ENCODE results near the gene ATG2A.

ATG2A gene

DNA sequence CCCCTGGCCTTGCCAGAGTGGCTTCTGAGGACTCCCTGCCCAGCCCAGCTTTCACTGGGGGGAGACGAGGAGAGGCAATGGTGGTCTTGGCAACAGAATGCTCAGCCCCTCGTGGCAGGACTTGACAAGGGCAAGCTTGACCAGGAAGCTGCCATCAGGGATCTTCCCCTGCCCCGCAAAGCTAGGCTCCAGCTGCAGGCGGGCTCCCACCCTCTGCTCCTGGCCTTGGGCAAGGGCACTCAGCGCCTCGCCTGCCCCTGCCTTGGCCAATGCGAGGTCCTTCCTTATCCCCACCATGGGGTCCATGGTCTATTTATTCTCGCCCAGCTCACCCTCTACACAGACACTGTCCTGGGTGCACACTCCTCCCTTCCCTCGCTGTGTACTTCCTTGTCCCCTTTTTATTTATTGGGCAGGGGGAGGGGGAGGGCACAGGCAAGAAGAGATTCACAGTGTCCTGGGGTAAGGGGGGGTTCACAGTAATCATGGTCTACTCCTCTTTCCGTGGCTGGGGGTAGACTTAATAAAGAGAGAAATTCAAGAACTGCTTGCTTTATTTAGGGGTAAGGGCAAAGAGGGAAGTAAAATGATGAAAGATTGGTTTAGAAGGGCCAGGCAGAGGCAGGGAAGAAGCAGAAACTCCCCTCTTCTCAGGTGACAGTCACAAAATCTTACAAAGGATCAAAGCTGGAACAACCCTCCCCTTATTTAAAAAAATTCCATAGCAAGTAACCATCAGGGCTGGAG is 17.1 kb upstream of the ATG2A start:
- Histone ChIP-seq H3K9me3 (ENCODE audit: control insufficient read depth, low read length) (no peaks in the 10 kb centered on the region), H3K27me3 (replicated peaks; ENCODE audit: control insufficient read depth, insufficient read depth, low read length) (no peaks in the 10 kb centered on the region), H3K4me1 (ENCODE audit: control insufficient read depth, insufficient read depth, low read length) (no peaks in the 10 kb centered on the region), H3K9ac (ENCODE audit: low read length) (no peak overlapping the region), H3K4me3 (ENCODE audit: low read length) (no peak overlapping the region), H3K36me3 (ENCODE audit: control insufficient read depth, insufficient read depth, low read length, severe bottlenecking) (peaks cover 36% of the 10 kb centered on the region)
- DNase-seq (ENCODE audit: low read depth) = no peak

DNA sequence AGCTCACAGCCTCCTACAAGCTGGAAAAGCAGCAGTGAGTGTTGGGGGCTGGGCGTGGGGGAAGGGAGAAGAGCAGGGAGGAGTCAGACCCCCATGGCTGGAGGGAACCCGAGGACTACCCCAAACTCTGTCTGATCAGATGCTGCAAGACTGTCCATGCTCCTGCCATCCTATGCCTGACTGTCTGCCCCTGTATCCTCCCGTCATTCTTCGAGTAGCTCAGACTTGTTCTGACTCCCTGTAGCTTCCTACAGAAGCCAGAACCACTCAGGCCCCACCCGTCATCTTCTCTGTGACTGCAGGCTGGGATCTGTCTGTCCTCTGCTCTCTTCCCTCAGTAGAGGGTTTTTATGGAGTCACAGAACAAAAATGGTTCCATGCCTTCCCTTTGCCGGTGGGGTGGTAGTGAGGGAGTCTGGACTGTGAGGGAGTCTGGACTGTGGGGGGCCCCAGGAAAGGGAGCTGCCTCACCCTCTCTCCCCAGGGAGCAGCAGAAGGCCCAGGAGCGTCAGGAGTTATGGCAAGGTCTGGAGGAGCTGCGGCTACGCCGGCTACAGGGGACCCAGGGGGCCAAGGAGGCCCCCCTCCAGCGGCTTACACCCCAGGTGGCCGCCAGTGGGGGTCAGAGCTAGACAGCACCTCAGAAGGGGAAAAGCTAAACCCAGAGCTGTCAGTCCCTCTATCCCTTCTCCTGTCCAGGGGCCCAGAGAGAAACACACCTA is 16.4 kb upstream of the ATG2A start:
- Histone ChIP-seq H3K4me3 (ENCODE audit: low read length) (no peak overlapping the region), H3K9me3 (ENCODE audit: control insufficient read depth, low read length) (no peaks in the 10 kb centered on the region), H3K4me1 (ENCODE audit: control insufficient read depth, insufficient read depth, low read length) (no peaks in the 10 kb centered on the region), H3K36me3 (ENCODE audit: control insufficient read depth, insufficient read depth, low read length, severe bottlenecking) (peaks cover 40% of the 10 kb centered on the region), H3K9ac (ENCODE audit: low read length) (no peak overlapping the region), H3K27me3 (replicated peaks; ENCODE audit: control insufficient read depth, insufficient read depth, low read length) (no peaks in the 10 kb centered on the region)
- no peak for DNase-seq (ENCODE audit: low read depth)

DNA sequence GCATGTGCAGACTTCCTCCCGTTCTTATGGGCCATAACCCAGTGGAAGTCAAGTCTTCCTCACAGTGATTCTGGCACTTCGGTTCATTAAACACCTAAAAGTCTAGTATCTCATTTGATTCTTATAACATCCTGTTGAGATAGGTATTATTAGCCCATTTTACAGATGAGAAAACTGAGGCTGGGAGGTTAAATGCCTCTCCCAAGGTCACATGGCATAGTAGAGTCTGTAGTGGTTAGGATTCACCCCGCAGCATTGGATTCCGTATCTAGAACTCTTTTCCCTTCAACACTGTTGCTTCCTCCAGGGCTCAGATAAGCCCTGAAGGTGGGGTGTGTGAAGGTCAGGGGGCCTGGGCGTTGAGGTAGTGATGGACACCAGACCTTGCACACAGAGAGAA is 15.3 kb upstream of the ATG2A start:
- Histone ChIP-seq H3K36me3 (ENCODE audit: control insufficient read depth, insufficient read depth, low read length, severe bottlenecking) (peaks cover 40% of the 10 kb centered on the region), H3K4me3 (ENCODE audit: low read length) (no peak overlapping the region), H3K4me1 (ENCODE audit: control insufficient read depth, insufficient read depth, low read length) (no peaks in the 10 kb centered on the region), H3K27me3 (replicated peaks; ENCODE audit: control insufficient read depth, insufficient read depth, low read length) (no peaks in the 10 kb centered on the region), H3K9ac (ENCODE audit: low read length) (no peak overlapping the region), H3K9me3 (ENCODE audit: control insufficient read depth, low read length) (no peaks in the 10 kb centered on the region)
- no peak for DNase-seq (ENCODE audit: low read depth)

DNA sequence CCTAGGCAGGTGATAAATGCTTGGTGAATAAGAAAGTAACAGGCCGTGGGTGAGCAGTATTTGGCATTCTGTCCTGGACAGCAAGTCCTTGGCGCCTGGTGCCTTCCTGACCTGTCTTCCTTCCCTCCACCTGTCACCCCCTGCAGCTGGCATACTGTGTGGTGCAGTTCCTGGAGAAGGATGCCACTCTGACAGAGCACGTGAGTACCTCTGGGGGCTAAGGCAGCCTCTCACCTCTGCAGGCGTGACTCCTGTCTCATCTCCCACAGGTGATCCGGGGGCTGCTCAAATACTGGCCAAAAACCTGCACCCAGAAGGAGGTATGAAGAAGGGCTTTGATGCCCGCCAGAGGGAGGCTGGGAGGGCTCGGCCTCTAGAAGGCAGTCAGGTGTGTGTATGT is 14.3 kb upstream of the ATG2A start:
- Histone ChIP-seq H3K4me1 (ENCODE audit: control insufficient read depth, insufficient read depth, low read length) (peaks cover under 1% of the 10 kb centered on the region), H3K4me3 (ENCODE audit: low read length) (no peak overlapping the region), H3K9me3 (ENCODE audit: control insufficient read depth, low read length) (no peaks in the 10 kb centered on the region), H3K27me3 (replicated peaks; ENCODE audit: control insufficient read depth, insufficient read depth, low read length) (no peaks in the 10 kb centered on the region), H3K9ac (ENCODE audit: low read length) (no peak overlapping the region), H3K36me3 (ENCODE audit: control insufficient read depth, insufficient read depth, low read length, severe bottlenecking) (peaks cover 43% of the 10 kb centered on the region)
- no peak for DNase-seq (ENCODE audit: low read depth)

DNA sequence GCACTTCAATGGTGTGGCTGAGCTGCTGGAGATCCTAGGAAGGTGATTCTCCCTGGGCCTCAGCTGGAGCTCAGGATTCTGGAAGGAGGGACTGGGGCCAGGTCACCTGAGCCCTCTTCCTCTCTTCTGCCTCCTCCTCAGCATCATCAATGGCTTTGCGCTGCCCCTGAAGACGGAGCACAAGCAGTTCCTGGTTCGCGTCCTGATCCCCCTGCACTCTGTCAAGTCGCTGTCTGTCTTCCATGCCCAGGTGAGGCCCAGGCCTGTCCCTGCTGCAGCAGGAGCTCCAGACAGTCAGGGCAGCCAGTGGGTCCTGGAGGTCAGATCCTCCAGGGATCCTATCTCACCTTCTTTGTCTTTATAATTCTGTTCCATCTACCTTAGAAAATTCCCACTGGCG is 13.3 kb upstream of the ATG2A start:
- no peak overlapping the region for H3K4me3 ChIP-seq (ENCODE audit: low read length)
- H3K36me3 ChIP-seq (ENCODE audit: control insufficient read depth, insufficient read depth, low read length, severe bottlenecking) = peaks cover 43% of the 10 kb centered on the region
- H3K9ac ChIP-seq (ENCODE audit: low read length) = no peak overlapping the region
- H3K4me1 ChIP-seq (ENCODE audit: control insufficient read depth, insufficient read depth, low read length) = peaks cover 2% of the 10 kb centered on the region
- no peaks in the 10 kb centered on the region for H3K27me3 ChIP-seq (replicated peaks; ENCODE audit: control insufficient read depth, insufficient read depth, low read length)
- no peaks in the 10 kb centered on the region for H3K9me3 ChIP-seq (ENCODE audit: control insufficient read depth, low read length)
- no peak for DNase-seq (ENCODE audit: low read depth)

DNA sequence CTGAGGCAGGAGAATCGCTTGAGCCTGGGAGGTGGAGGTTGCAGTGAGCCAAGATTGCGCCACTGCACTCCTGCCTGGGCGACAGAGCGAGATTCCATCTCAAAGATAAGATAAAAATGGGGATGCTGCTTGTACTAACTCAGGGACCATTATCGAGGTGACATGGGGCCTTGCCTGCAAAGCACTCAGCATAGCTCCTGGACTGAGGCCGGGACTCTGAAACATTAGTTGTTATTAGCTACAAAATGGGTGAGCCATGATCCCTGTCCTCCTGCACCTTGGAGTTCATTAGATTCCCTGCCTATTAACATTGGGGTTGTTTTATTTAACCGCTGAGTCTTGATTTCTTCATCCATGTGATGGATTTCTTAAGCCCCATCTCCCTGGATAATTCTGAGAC is 12.6 kb upstream of the ATG2A start:
- no peak overlapping the region for H3K9ac ChIP-seq (ENCODE audit: low read length)
- H3K36me3 ChIP-seq (ENCODE audit: control insufficient read depth, insufficient read depth, low read length, severe bottlenecking) = peaks cover 43% of the 10 kb centered on the region
- H3K4me1 ChIP-seq (ENCODE audit: control insufficient read depth, insufficient read depth, low read length) = peaks cover 5% of the 10 kb centered on the region
- no peak overlapping the region for H3K4me3 ChIP-seq (ENCODE audit: low read length)
- DNase-seq (ENCODE audit: low read depth) = no peak
- H3K27me3 ChIP-seq (replicated peaks; ENCODE audit: control insufficient read depth, insufficient read depth, low read length) = no peaks in the 10 kb centered on the region
- no peaks in the 10 kb centered on the region for H3K9me3 ChIP-seq (ENCODE audit: control insufficient read depth, low read length)

DNA sequence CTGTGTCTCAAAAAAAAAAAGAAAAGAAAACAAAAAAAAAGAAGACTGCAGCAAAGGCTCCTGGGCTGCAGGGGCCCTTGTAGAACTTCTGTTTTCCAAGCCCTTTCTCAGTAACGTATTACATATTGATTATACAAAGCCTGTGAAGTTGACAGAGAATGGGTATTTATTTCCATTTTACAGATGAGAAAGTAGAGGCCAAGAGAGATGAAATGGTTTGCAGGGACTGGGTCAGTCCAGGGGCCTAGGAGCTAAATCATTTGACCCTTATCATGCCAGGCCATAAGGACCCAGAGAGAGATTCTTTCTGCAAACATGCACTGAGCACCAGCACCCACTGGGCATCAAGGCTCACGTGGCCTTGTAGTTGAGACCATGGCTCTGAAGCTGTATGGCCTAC is 11.9 kb upstream of the ATG2A start:
- Histone ChIP-seq H3K9me3 (ENCODE audit: control insufficient read depth, low read length) (no peaks in the 10 kb centered on the region), H3K27me3 (replicated peaks; ENCODE audit: control insufficient read depth, insufficient read depth, low read length) (no peaks in the 10 kb centered on the region), H3K36me3 (ENCODE audit: control insufficient read depth, insufficient read depth, low read length, severe bottlenecking) (peaks cover 43% of the 10 kb centered on the region), H3K9ac (ENCODE audit: low read length) (no peak overlapping the region), H3K4me3 (ENCODE audit: low read length) (no peak overlapping the region), H3K4me1 (ENCODE audit: control insufficient read depth, insufficient read depth, low read length) (peaks cover 8% of the 10 kb centered on the region)
- no peak for DNase-seq (ENCODE audit: low read depth)

DNA sequence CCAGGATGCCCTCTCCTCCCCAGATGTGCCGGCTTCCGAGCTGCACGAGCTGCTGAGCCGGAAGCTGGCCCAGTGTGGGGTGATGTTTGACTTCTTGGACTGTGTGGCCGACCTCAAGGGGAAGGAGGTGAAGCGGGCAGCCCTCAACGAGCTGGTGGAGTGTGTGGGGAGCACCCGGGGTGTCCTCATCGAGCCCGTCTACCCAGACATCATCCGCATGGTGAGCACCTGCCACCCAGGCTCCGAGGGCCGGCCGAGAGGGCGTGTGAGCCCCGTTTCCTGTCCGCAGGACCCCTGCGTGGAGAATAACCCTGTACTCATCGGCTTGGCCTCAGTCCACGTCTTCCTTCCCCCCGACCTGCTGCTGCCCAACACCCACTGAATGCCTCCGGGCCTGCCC is 9.7 kb upstream of the ATG2A start:
- H3K4me1 ChIP-seq (ENCODE audit: control insufficient read depth, insufficient read depth, low read length) = peaks cover 13% of the 10 kb centered on the region
- no peak for DNase-seq (ENCODE audit: low read depth)
- H3K9ac ChIP-seq (ENCODE audit: low read length) = no peak overlapping the region
- no peaks in the 10 kb centered on the region for H3K9me3 ChIP-seq (ENCODE audit: control insufficient read depth, low read length)
- H3K36me3 ChIP-seq (ENCODE audit: control insufficient read depth, insufficient read depth, low read length, severe bottlenecking) = peaks cover 26% of the 10 kb centered on the region
- no peak overlapping the region for H3K4me3 ChIP-seq (ENCODE audit: low read length)
- no peaks in the 10 kb centered on the region for H3K27me3 ChIP-seq (replicated peaks; ENCODE audit: control insufficient read depth, insufficient read depth, low read length)

- peak overlapping the region; percentile 91 for H3K4me3 ChIP-seq (ENCODE audit: low read length)
- no peaks in the 10 kb centered on the region for H3K27me3 ChIP-seq (replicated peaks; ENCODE audit: control insufficient read depth, insufficient read depth, low read length)
- H3K9ac ChIP-seq (ENCODE audit: low read length) = peak overlapping the region; percentile 88
- peaks cover 13% of the 10 kb centered on the region for H3K4me1 ChIP-seq (ENCODE audit: control insufficient read depth, insufficient read depth, low read length)
- no peaks in the 10 kb centered on the region for H3K9me3 ChIP-seq (ENCODE audit: control insufficient read depth, low read length)
- no peak for DNase-seq (ENCODE audit: low read depth)
- H3K36me3 ChIP-seq (ENCODE audit: control insufficient read depth, insufficient read depth, low read length, severe bottlenecking) = peaks cover 17% of the 10 kb centered on the region
Observed at GRCh38 chr11:64925536-64926436, 8.8 kb upstream of the ATG2A start.

- H3K4me3 ChIP-seq (ENCODE audit: low read length) = peak overlapping the region; percentile 91
- peaks cover 9% of the 10 kb centered on the region for H3K36me3 ChIP-seq (ENCODE audit: control insufficient read depth, insufficient read depth, low read length, severe bottlenecking)
- no peaks in the 10 kb centered on the region for H3K9me3 ChIP-seq (ENCODE audit: control insufficient read depth, low read length)
- H3K4me1 ChIP-seq (ENCODE audit: control insufficient read depth, insufficient read depth, low read length) = peaks cover 13% of the 10 kb centered on the region
- peak; percentile 63 for DNase-seq (ENCODE audit: low read depth)
- no peaks in the 10 kb centered on the region for H3K27me3 ChIP-seq (replicated peaks; ENCODE audit: control insufficient read depth, insufficient read depth, low read length)
- peak overlapping the region; percentile 88 for H3K9ac ChIP-seq (ENCODE audit: low read length)
Observed at GRCh38 chr11:64924910-64925284, 7.9 kb upstream of the ATG2A start.

All from adipocyte (in vitro differentiated cells).